Spleen (tissue), 11 donors: ENCODE data around the gene PARD3B. TPM values are rescaled to one million over a fixed set of nuclear protein-coding genes. Genes with fewer than 3 reads are reported as not detected.

Source experiments
- DNase-seq: peaks from one replicate; pipeline ENCODE4 v3.0.0-alpha.2; 2020
- H3K27ac ChIP-seq, 8 donors: fragments of 200-600 bp; sonication (generic) in 7 of 8; 1 replicate in 4 of 8; 2 replicates in 4 of 8; pipeline versions ENCODE4 v1.5.0 to v1.8.0; 2016 to 2021; ENCODE audit warnings: inconsistent platforms in 4 of 8, mild to moderate bottlenecking in 4 of 8, moderate library complexity in 1 of 8
- H3K27me3 ChIP-seq, 7 donors: fragments of 200-600 bp; sonication (generic) in 6 of 7; replicated peaks in 1 of 7; 1 replicate in 4 of 7; 2 replicates in 3 of 7; pipeline versions ENCODE4 v1.5.0 to v1.8.0; 2016 to 2021; ENCODE audit warnings: inconsistent platforms in 3 of 7, mild to moderate bottlenecking in 1 of 7
- H3K36me3 ChIP-seq, 6 donors: fragments of 200-600 bp; sonication (generic) in 5 of 6; 1 replicate in 4 of 6; 2 replicates in 2 of 6; pipeline versions ENCODE4 v1.5.0 to v1.8.0; 2016 to 2021; ENCODE audit warnings: inconsistent platforms in 2 of 6
- H3K4me1 ChIP-seq, 6 donors: fragments of 200-600 bp; sonication (generic) in 5 of 6; 1 replicate in 3 of 6; 2 replicates in 3 of 6; pipeline versions ENCODE4 v1.5.0 to v1.8.0; 2016 to 2021; ENCODE audit warnings: inconsistent platforms in 3 of 6
- H3K4me3 ChIP-seq, 8 donors: fragments of 200-600 bp; sonication (generic) in 7 of 8; 1 replicate in 4 of 8; 2 replicates in 4 of 8; pipeline versions ENCODE4 v1.5.0 to v1.8.0; 2016 to 2021; ENCODE audit warnings: inconsistent platforms in 4 of 8, mild to moderate bottlenecking in 4 of 8, moderate library complexity in 2 of 8
- H3K9me3 ChIP-seq, 8 donors: fragments of 200-600 bp; sonication (generic) in 7 of 8; 1 replicate in 4 of 8; 2 replicates in 4 of 8; pipeline versions ENCODE4 v1.5.0 to v1.8.0; 2016 to 2021; ENCODE audit warnings: inconsistent platforms in 4 of 8
- CTCF ChIP-seq, 11 experiments: fragments of 200-600 bp in 7 of 11; fragments of 450-650 bp in 4 of 11; sonication (generic) in 4 of 11; IDR thresholded peaks in 8 of 11; conservative IDR thresholded peaks in 3 of 11; 1 replicate in 7 of 11; 2 replicates in 4 of 11; pipeline versions ENCODE4 v1.4.0 to v1.8.0; 2016 to 2021; ENCODE audit warnings: antibody characterized with exemption in 11 of 11, inconsistent platforms in 4 of 11, mild to moderate bottlenecking in 1 of 11
- POLR2A ChIP-seq, 3 donors: fragments of 450-650 bp; IDR thresholded peaks; one replicate each; pipeline ENCODE4 v1.5.1; 2017; ENCODE audit warnings: antibody characterized with exemption in 3 of 3, mild to moderate bottlenecking in 1 of 3
- POLR2AphosphoS5 ChIP-seq, 3 donors: sonication (generic); formaldehyde crosslinking; IDR thresholded peaks; one replicate each; pipeline ENCODE4 v1.5.1; 2017; ENCODE audit warnings: antibody characterized with exemption in 3 of 3
- WGBS, 5 donors: extraction: QIAGEN DNeasy Blood & Tissue Kit in 3 of 5; methylation state at CpG; one replicate each; pipeline versions ENCODE4 v1.1.5 to v1.1.7; 2013 to 2018; 5-methylcytosine and 5-hydroxymethylcytosine counted together
- intact Hi-C: fragments of 100-400 bp; cut with DNase I; formaldehyde crosslinking; loops from one replicate; pipeline ENCODE4 v1.15.0; 2023; ENCODE audit warnings: low total_unique reads
- polyA plus RNA-seq, 3 donors: library from polyadenylated mRNA; stranded (reverse); fragments of 200-250 nt; gene quantifications; one replicate each; pipeline ENCODE4 v1.2.1, GENCODE V29; 2013
- total RNA-seq, 7 donors: library from RNA; depleted of rRNA in 3 of 7; stranded (reverse); fragments of >200 nt in 3 of 7; fragmentation: NEBNext Ultra II Directional in 4 of 7; extraction: Animal tissue kit (Norgen Biotek cat#: 25700) in 4 of 7; gene quantifications; one replicate each; pipeline versions ENCODE4 v1.1.0 to v1.2.1, GENCODE V29; 2016 to 2021
- donor health status: healthy with polysubstance abuse.
- donor health status: DM: no; HTN: no; CAD: no; lungs with moderate emphysema.
- donor health status: DM: no; HTN: no; CAD: no.
- donor health status: Bipolar disorder and iron deficiency.
- donor health status: healthy.
- donor health status: DM: no; HTN: no; CAD: no.
- donor health status: DM: yes; HTN: yes; CAD: no.

PARD3B gene
- total and polyA plus RNA-seq, 10 donors: 0.85 to 27.8 (median 14.7) TPM

- no peaks in the 10 kb centered on the region for H3K4me1 ChIP-seq
- no peaks in the 10 kb centered on the region for H3K36me3 ChIP-seq
- 73 to 88% (median 76%) methylated on average over 5 of the region's 5 CpGs for WGBS, 5 donors
- DNase-seq: no peak
- no peaks in the 10 kb centered on the region for H3K9me3 ChIP-seq
- no peak for TF ChIP-seq POLR2AphosphoS5 (IDR thresholded peaks at IDR 0.05)
- TF ChIP-seq CTCF (IDR thresholded peaks at IDR 0.05 in 8 of 11, conservative IDR thresholded peaks at IDR 0.05 in 3 of 11): no peak
- no peak for TF ChIP-seq POLR2A (IDR thresholded peaks at IDR 0.05)
- H3K27ac ChIP-seq: no peak overlapping the region
- H3K4me3 ChIP-seq: no peak overlapping the region
- no peaks in the 10 kb centered on the region for H3K27me3 ChIP-seq
- intact Hi-C loops: no loop called here
Observed at GRCh38 chr2:204713211-204713610, 167.9 kb downstream of the PARD3B start.

GRCh38 chr2:204715361-204715760 is 170.1 kb downstream of the PARD3B start:
- 83 to 91% (median 84%) methylated on average over 2 of the region's 2 CpGs for WGBS, 5 donors
- Histone ChIP-seq H3K9me3 (no peaks in the 10 kb centered on the region), H3K36me3 (no peaks in the 10 kb centered on the region), H3K27me3 (no peaks in the 10 kb centered on the region), H3K4me1 (no peaks in the 10 kb centered on the region), H3K27ac (no peak overlapping the region), H3K4me3 (no peak overlapping the region)
- intact Hi-C loops: no loop called here
- no peak for TF ChIP-seq POLR2A (IDR thresholded peaks at IDR 0.05)
- TF ChIP-seq POLR2AphosphoS5 (IDR thresholded peaks at IDR 0.05): no peak
- TF ChIP-seq CTCF (IDR thresholded peaks at IDR 0.05 in 8 of 11, conservative IDR thresholded peaks at IDR 0.05 in 3 of 11): no peak
- DNase-seq: no peak

GRCh38 chr2:204717591-204717990 is 172.3 kb downstream of the PARD3B start:
- WGBS, 5 donors: 83 to 94% (median 84%) methylated on average over 3 of the region's 3 CpGs
- no peaks in the 10 kb centered on the region for H3K27me3 ChIP-seq
- no peak for DNase-seq
- no peaks in the 10 kb centered on the region for H3K36me3 ChIP-seq
- H3K9me3 ChIP-seq: no peaks in the 10 kb centered on the region
- no peak overlapping the region for H3K27ac ChIP-seq
- intact Hi-C loops: no loop called here
- no peak overlapping the region for H3K4me3 ChIP-seq
- TF ChIP-seq POLR2AphosphoS5 (IDR thresholded peaks at IDR 0.05) (no peak), CTCF (IDR thresholded peaks at IDR 0.05 in 8 of 11, conservative IDR thresholded peaks at IDR 0.05 in 3 of 11) (no peak), POLR2A (IDR thresholded peaks at IDR 0.05) (no peak)
- no peaks in the 10 kb centered on the region for H3K4me1 ChIP-seq

GRCh38 chr2:204718607-204719006 is 173.3 kb downstream of the PARD3B start:
- Histone ChIP-seq H3K4me3 (no peak overlapping the region), H3K36me3 (no peaks in the 10 kb centered on the region), H3K27me3 (no peaks in the 10 kb centered on the region), H3K27ac (no peak overlapping the region), H3K4me1 (no peaks in the 10 kb centered on the region), H3K9me3 (no peaks in the 10 kb centered on the region)
- no peak for TF ChIP-seq CTCF (IDR thresholded peaks at IDR 0.05 in 8 of 11, conservative IDR thresholded peaks at IDR 0.05 in 3 of 11)
- TF ChIP-seq POLR2A (IDR thresholded peaks at IDR 0.05): no peak
- TF ChIP-seq POLR2AphosphoS5 (IDR thresholded peaks at IDR 0.05): no peak
- intact Hi-C loops: no loop called here
- 75 to 89% (median 84%) methylated on average over 3 of the region's 3 CpGs for WGBS, 5 donors
- no peak for DNase-seq
